Astrocyte (in vitro differentiated cells and primary cell): ENCODE data around the gene TXNDC17. TPM values are rescaled to one million over a fixed set of nuclear protein-coding genes. Genes with fewer than 3 reads are reported as not detected.

ENCODE experiments used
- DNase-seq: peaks from one replicate; pipeline ENCODE4 v3.0.0-alpha.2; 2010; ENCODE audit warnings: low read depth
- FAIRE-seq: peaks from 2 replicates; lab custom pipeline; 2011; peaks lifted over from hg19 to GRCh38; lab: Jason Lieb, UNC
- H2AFZ ChIP-seq: 2 replicates; pipeline ENCODE4 v1.6.0; 2012; ENCODE audit warnings: low read depth, low read length, inconsistent platforms
- H3K27ac ChIP-seq: 2 replicates; pipeline ENCODE4 v1.5.1; 2011; ENCODE audit warnings: low read depth, low read length, inconsistent platforms
- H3K27me3 ChIP-seq: 2 replicates; pipeline ENCODE4 v1.6.0; 2011; ENCODE audit warnings: low read length, inconsistent platforms; ENCODE audit not compliant: insufficient read depth
- H3K36me3 ChIP-seq: 2 replicates; pipeline ENCODE4 v1.5.1; 2011; ENCODE audit warnings: low read length, inconsistent platforms; ENCODE audit not compliant: insufficient read depth
- H3K4me1 ChIP-seq: 2 replicates; pipeline ENCODE4 v1.5.1; 2011; ENCODE audit warnings: low read length, inconsistent platforms; ENCODE audit not compliant: insufficient read depth
- H3K4me2 ChIP-seq: 2 replicates; pipeline ENCODE4 v1.6.0; 2012; ENCODE audit warnings: low read length, inconsistent platforms
- H3K4me3 ChIP-seq: 2 replicates; pipeline ENCODE4 v1.5.1; 2011; ENCODE audit warnings: low read depth, mild to moderate bottlenecking, low read length, inconsistent platforms; ENCODE audit not compliant: insufficient read depth
- H3K79me2 ChIP-seq: 2 replicates; pipeline ENCODE4 v1.6.0; 2012; ENCODE audit warnings: mild to moderate bottlenecking, low read length, inconsistent platforms; ENCODE audit not compliant: insufficient read depth
- H3K9ac ChIP-seq: 2 replicates; pipeline ENCODE4 v1.6.0; 2012; ENCODE audit warnings: mild to moderate bottlenecking, low read length, inconsistent platforms
- H3K9me3 ChIP-seq: 2 replicates; pipeline ENCODE4 v1.5.1; 2012; ENCODE audit warnings: low read depth, mild to moderate bottlenecking, low read length, inconsistent platforms; ENCODE audit not compliant: insufficient read depth
- H4K20me1 ChIP-seq: 2 replicates; pipeline ENCODE4 v1.6.0; 2012; ENCODE audit warnings: low read length, inconsistent platforms; ENCODE audit not compliant: insufficient read depth
- H3K27ac Mint-ChIP-seq: one replicate; pipeline ENCODE4 v1.8.0; 2021; ENCODE audit warnings: mild to moderate bottlenecking, mixed read lengths; ENCODE audit not compliant: unreplicated experiment
- H3K27me3 Mint-ChIP-seq: one replicate; pipeline ENCODE4 v1.8.0; 2021; ENCODE audit warnings: low read depth, mixed read lengths; ENCODE audit not compliant: unreplicated experiment
- H3K36me3 Mint-ChIP-seq: one replicate; pipeline ENCODE4 v1.8.0; 2021; ENCODE audit warnings: low read depth, mixed read lengths; ENCODE audit not compliant: unreplicated experiment
- H3K4me1 Mint-ChIP-seq: one replicate; pipeline ENCODE4 v1.8.0; 2021; ENCODE audit warnings: low read depth, mixed read lengths; ENCODE audit not compliant: unreplicated experiment
- H3K4me3 Mint-ChIP-seq: one replicate; pipeline ENCODE4 v1.8.0; 2021; ENCODE audit warnings: mild to moderate bottlenecking, moderate library complexity, mixed read lengths; ENCODE audit not compliant: unreplicated experiment
- H3K9me3 Mint-ChIP-seq: one replicate; pipeline ENCODE4 v1.8.0; 2021; ENCODE audit warnings: mild to moderate bottlenecking, mixed read lengths; ENCODE audit not compliant: unreplicated experiment
- CTCF ChIP-seq: IDR thresholded peaks from 2 replicates; pipeline ENCODE4 v1.5.1; 2011; ENCODE audit warnings: low read depth, mild to moderate bottlenecking, inconsistent platforms, low read length, moderate library complexity; ENCODE audit not compliant: insufficient read depth
- EZH2 ChIP-seq: IDR thresholded peaks from 2 replicates; pipeline ENCODE4 v1.6.1; 2012; ENCODE audit warnings: mild to moderate bottlenecking, low read length, inconsistent platforms; ENCODE audit not compliant: insufficient read depth
- total RNA-seq: library from RNA; stranded (reverse); gene quantifications from 2 replicates; pipeline ENCODE4 v1.2.1, GENCODE V29; 2021

Gene TXNDC17
- total RNA-seq, 1 donor from 2014 or later, result 158 TPM

GRCh38 chr17:6596081-6596480 is 44.8 kb upstream of the TXNDC17 start:
- TF ChIP-seq EZH2, result no peak
- no peak for TF ChIP-seq CTCF
- Histone ChIP-seq H3K79me2 (no peaks in the 10 kb centered on the region), H3K27ac (no peak overlapping the region), H3K4me2 (no peak overlapping the region), H3K36me3 (peaks cover 47% of the 10 kb centered on the region), H2AFZ (no peak overlapping the region), H3K9ac (no peak overlapping the region), H3K9me3 (no peaks in the 10 kb centered on the region), H3K4me1 (peaks cover 13% of the 10 kb centered on the region), H3K27me3 (no peaks in the 10 kb centered on the region), H4K20me1 (peaks cover 13% of the 10 kb centered on the region), H3K4me3 (no peak overlapping the region)
- H3K36me3 Mint-ChIP-seq, result peaks cover 16% of the 10 kb centered on the region
- H3K27ac Mint-ChIP-seq, result no peak overlapping the region
- H3K9me3 Mint-ChIP-seq, result no peaks in the 10 kb centered on the region
- FAIRE-seq (no peak), DNase-seq (no peak)
- peaks cover 15% of the 10 kb centered on the region for H3K4me1 Mint-ChIP-seq
- H3K27me3 Mint-ChIP-seq, result no peaks in the 10 kb centered on the region
- H3K4me3 Mint-ChIP-seq, result no peak overlapping the region

- Mint-ChIP-seq H3K36me3 (peaks cover 18% of the 10 kb centered on the region), H3K9me3 (no peaks in the 10 kb centered on the region), H3K27me3 (no peaks in the 10 kb centered on the region), H3K4me3 (no peak overlapping the region), H3K27ac (no peak overlapping the region), H3K4me1 (peaks cover 10% of the 10 kb centered on the region)
- no peaks in the 10 kb centered on the region for H3K9me3 ChIP-seq
- H4K20me1 ChIP-seq, result peaks cover 16% of the 10 kb centered on the region
- H3K36me3 ChIP-seq, result peaks cover 47% of the 10 kb centered on the region
- no peak overlapping the region for H3K27ac ChIP-seq
- no peak overlapping the region for H3K4me2 ChIP-seq
- H3K27me3 ChIP-seq, result no peaks in the 10 kb centered on the region
- no peaks in the 10 kb centered on the region for H3K79me2 ChIP-seq
- no peak overlapping the region for H3K9ac ChIP-seq
- H3K4me1 ChIP-seq, result peaks cover 8% of the 10 kb centered on the region
- TF ChIP-seq EZH2 (no peak), CTCF (no peak)
- H3K4me3 ChIP-seq, result no peak overlapping the region
- no peak for FAIRE-seq
- no peak for DNase-seq
- no peak overlapping the region for H2AFZ ChIP-seq
These were observed 44.3 kb upstream of the TXNDC17 start for GRCh38 chr17:6596511-6596910.

DNA sequence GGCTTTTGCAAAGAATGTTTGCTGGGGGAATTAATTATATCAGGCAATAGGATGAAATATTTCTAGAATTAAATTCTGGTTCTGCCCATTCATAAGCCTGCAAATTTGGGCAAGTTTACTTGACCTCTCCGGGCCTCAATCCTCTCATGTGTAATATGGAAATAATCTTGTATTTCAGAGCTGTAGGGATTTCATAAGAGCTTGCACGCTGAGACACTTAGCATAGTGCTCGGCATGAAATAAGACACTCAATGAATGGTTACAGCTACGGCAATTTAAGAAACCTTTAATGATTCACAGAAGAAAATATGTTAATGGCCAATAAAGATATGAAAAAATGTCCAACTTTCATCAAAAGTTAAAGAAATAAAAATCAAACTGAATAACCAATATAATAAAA is 43.9 kb upstream of the TXNDC17 start:
- Histone ChIP-seq H3K4me1 (peaks cover 4% of the 10 kb centered on the region), H3K4me3 (no peak overlapping the region), H3K27ac (no peak overlapping the region), H3K36me3 (peaks cover 47% of the 10 kb centered on the region), H3K9ac (no peak overlapping the region), H4K20me1 (peaks cover 12% of the 10 kb centered on the region), H3K27me3 (no peaks in the 10 kb centered on the region), H3K9me3 (no peaks in the 10 kb centered on the region), H3K4me2 (no peak overlapping the region), H2AFZ (no peak overlapping the region), H3K79me2 (no peaks in the 10 kb centered on the region)
- FAIRE-seq (no peak), DNase-seq (no peak)
- Mint-ChIP-seq H3K4me1 (peaks cover 6% of the 10 kb centered on the region), H3K36me3 (peaks cover 18% of the 10 kb centered on the region), H3K4me3 (no peak overlapping the region), H3K27me3 (no peaks in the 10 kb centered on the region), H3K27ac (peak overlapping the region; percentile 56), H3K9me3 (no peaks in the 10 kb centered on the region)
- TF ChIP-seq EZH2 (no peak), CTCF (no peak)
